ENCODE data around the gene ELFN2. TPM values are rescaled to one million over a fixed set of nuclear protein-coding genes. Genes with fewer than 3 reads are reported as not detected.

ELFN2 gene
- total RNA-seq, 1 experiment from 2014 or later, result 10.0 TPM

DNA sequence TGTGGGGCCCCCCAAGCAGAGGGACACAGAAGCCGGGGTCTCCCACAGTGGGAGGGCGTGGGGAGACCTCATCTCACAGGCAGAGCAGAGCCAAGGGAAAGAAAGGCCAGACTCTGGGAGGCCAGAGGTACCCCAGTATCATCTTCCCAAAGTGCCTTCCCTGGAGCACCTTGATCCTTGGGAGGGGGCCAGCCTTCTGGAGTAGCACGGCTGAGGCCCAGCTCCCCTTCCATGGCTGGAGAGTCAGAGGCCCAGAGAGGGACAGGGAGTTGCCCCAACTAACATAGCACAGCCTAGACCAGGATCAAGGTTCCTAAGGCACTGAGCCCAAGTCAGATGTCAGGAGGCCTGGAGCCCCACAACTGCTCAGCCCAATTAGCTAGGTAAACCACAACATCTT, 50.6 kb downstream of the ELFN2 start:
- intact Hi-C loops (cut with micrococcal nuclease), result no loop called here
- no peak for ATAC-seq
- BruUV-seq (replicated peaks), result no TSS peak

DNA sequence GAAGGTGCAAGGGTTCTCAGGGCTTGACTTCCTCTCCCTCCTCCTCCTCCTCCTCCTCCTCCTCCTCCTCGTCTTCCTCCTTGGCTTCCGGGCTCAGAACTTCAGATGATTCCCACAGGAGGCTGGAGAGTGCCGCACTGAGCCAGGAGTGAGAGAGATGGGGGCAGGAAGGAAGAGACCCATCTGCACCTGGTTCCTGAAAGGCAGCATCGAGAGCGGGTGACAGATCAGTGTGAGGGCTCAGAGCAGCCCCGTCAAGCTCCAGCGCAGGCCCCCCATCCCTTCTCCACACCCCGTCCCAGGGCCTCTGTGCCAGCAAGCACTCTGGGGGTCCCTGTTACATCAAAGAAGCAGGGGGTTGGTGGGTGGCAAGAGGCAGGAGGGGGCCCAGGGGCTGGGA, 51.5 kb downstream of the ELFN2 start:
- peaks cover 7% of the 10 kb centered on the region; the same call in 1 of the 2 replicates for H3K4me1 ChIP-seq (ENCODE audit: insufficient read depth, low read length)
- H3F3A ChIP-seq (ENCODE audit: low read length, unreplicated experiment), result no peaks in the 10 kb centered on the region
- CTCF ChIA-PET, result no interaction called here
- H3K4me3 ChIP-seq (ENCODE audit: low read length), result no peak overlapping the region
- BruUV-seq (replicated peaks), result no TSS peak
- H3K9ac ChIP-seq (ENCODE audit: low read length), result no peak overlapping the region
- H3K4me2 ChIP-seq (ENCODE audit: low read length), result no peak overlapping the region
- POLR2A ChIA-PET (ENCODE audit: unreplicated experiment), result no interaction called here
- ATAC-seq (no peak), DNase-seq (no peak)
- H4K20me1 ChIP-seq (ENCODE audit: low read length), result no peaks in the 10 kb centered on the region
- no peaks in the 10 kb centered on the region for H3K36me3 ChIP-seq (ENCODE audit: low read depth, low read length)
- no peaks in the 10 kb centered on the region for H3K9me2 ChIP-seq (replicated peaks; ENCODE audit: low read length)
- H3K27me3 ChIP-seq (ENCODE audit: low read length), result no peaks in the 10 kb centered on the region
- TF ChIP-seq EZH2phosphoT487 (IDR thresholded peaks at IDR 0.05; ENCODE audit: borderline replicate concordance, low read length) (no peak), EZH2 (IDR thresholded peaks at IDR 0.05; ENCODE audit: low read length, unreplicated experiment) (no peak)
- TF ChIP-seq, protein P1, sequence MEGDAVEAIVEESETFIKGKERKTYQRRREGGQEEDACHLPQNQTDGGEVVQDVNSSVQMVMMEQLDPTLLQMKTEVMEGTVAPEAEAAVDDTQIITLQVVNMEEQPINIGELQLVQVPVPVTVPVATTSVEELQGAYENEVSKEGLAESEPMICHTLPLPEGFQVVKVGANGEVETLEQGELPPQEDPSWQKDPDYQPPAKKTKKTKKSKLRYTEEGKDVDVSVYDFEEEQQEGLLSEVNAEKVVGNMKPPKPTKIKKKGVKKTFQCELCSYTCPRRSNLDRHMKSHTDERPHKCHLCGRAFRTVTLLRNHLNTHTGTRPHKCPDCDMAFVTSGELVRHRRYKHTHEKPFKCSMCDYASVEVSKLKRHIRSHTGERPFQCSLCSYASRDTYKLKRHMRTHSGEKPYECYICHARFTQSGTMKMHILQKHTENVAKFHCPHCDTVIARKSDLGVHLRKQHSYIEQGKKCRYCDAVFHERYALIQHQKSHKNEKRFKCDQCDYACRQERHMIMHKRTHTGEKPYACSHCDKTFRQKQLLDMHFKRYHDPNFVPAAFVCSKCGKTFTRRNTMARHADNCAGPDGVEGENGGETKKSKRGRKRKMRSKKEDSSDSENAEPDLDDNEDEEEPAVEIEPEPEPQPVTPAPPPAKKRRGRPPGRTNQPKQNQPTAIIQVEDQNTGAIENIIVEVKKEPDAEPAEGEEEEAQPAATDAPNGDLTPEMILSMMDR (conservative IDR thresholded peaks at IDR 0.05; ENCODE audit: low read depth, low read length), result no peak
- intact Hi-C loops (cut with micrococcal nuclease), result no loop called here
- no peak overlapping the region for H3K27ac ChIP-seq (ENCODE audit: low read length)
- H3K9me3 ChIP-seq (ENCODE audit: low read length), result no peaks in the 10 kb centered on the region
- H3K79me2 ChIP-seq (ENCODE audit: low read length), result no peaks in the 10 kb centered on the region
- no peak overlapping the region for H2AFZ ChIP-seq (ENCODE audit: low read length)

More for the DNA sequence above, 50.6 kb downstream of the ELFN2 start:
- CTCF ChIA-PET, result no interaction called here
- H3K4me1 ChIP-seq (ENCODE audit: insufficient read depth, low read length), result peaks cover 7% of the 10 kb centered on the region; the same call in 1 of the 2 replicates
- H3K9me3 ChIP-seq (ENCODE audit: low read length), result no peaks in the 10 kb centered on the region
- H3K4me3 ChIP-seq (ENCODE audit: low read length), result no peak overlapping the region
- H3K27ac ChIP-seq (ENCODE audit: low read length), result no peak overlapping the region
- H3F3A ChIP-seq (ENCODE audit: low read length, unreplicated experiment), result no peaks in the 10 kb centered on the region
- no peaks in the 10 kb centered on the region for H3K36me3 ChIP-seq (ENCODE audit: low read depth, low read length)
- POLR2A ChIA-PET (ENCODE audit: unreplicated experiment), result no interaction called here
- no peaks in the 10 kb centered on the region for H4K20me1 ChIP-seq (ENCODE audit: low read length)
- no peaks in the 10 kb centered on the region for H3K27me3 ChIP-seq (ENCODE audit: low read length)
- no peak for DNase-seq
- H3K4me2 ChIP-seq (ENCODE audit: low read length), result no peak overlapping the region
- no peaks in the 10 kb centered on the region for H3K79me2 ChIP-seq (ENCODE audit: low read length)
- no peak overlapping the region for H2AFZ ChIP-seq (ENCODE audit: low read length)
- no peaks in the 10 kb centered on the region for H3K9me2 ChIP-seq (replicated peaks; ENCODE audit: low read length)
- TF ChIP-seq, protein P1 (conservative IDR thresholded peaks at IDR 0.05; ENCODE audit: low read depth, low read length), result no peak
- no peak for TF ChIP-seq EZH2phosphoT487 (IDR thresholded peaks at IDR 0.05; ENCODE audit: borderline replicate concordance, low read length)
- TF ChIP-seq EZH2 (IDR thresholded peaks at IDR 0.05; ENCODE audit: low read length, unreplicated experiment), result no peak
- H3K9ac ChIP-seq (ENCODE audit: low read length), result no peak overlapping the region

DNA sequence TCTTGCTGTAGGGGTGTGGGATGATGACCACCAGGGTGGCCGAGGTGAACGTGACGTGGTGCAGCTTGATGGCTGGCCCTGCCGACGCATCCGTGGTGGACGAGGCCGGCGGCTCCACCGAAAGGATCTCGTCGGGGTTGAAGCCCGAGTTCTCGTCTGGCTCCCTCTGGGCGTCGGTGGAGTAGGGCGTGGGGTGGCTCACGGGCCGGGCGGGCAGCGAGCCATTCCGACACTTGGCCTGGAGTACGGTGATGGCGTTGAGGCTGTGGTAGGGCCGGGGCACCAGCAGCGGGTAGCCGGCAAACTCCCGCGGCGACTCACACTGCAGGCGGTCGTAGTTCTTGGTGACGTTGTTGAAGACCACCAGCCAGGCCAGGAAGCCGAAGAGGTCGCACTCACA, 52.7 kb downstream of the ELFN2 start:
- Histone ChIP-seq H4K20me1 (ENCODE audit: low read length) (no peaks in the 10 kb centered on the region), H3K9me3 (ENCODE audit: low read length) (no peaks in the 10 kb centered on the region), H3K36me3 (ENCODE audit: low read depth, low read length) (no peaks in the 10 kb centered on the region), H3F3A (ENCODE audit: low read length, unreplicated experiment) (no peaks in the 10 kb centered on the region), H3K4me2 (ENCODE audit: low read length) (no peak overlapping the region), H3K4me3 (ENCODE audit: low read length) (no peak overlapping the region), H3K9me2 (replicated peaks; ENCODE audit: low read length) (no peaks in the 10 kb centered on the region), H2AFZ (ENCODE audit: low read length) (no peak overlapping the region), H3K27ac (ENCODE audit: low read length) (no peak overlapping the region), H3K27me3 (ENCODE audit: low read length) (no peaks in the 10 kb centered on the region), H3K79me2 (ENCODE audit: low read length) (no peaks in the 10 kb centered on the region), H3K4me1 (ENCODE audit: insufficient read depth, low read length) (peaks cover 7% of the 10 kb centered on the region; the same call in 1 of the 2 replicates), H3K9ac (ENCODE audit: low read length) (no peak overlapping the region)
- ATAC-seq (no peak), DNase-seq (no peak)
- no TSS peak for BruUV-seq (replicated peaks)
- CTCF ChIA-PET, result no interaction called here
- TF ChIP-seq, protein P1 (conservative IDR thresholded peaks at IDR 0.05; ENCODE audit: low read depth, low read length), result no peak
- TF ChIP-seq EZH2 (IDR thresholded peaks at IDR 0.05; ENCODE audit: low read length, unreplicated experiment) (no peak), EZH2phosphoT487 (IDR thresholded peaks at IDR 0.05; ENCODE audit: borderline replicate concordance, low read length) (no peak)
- intact Hi-C loops (cut with micrococcal nuclease), result no loop called here
- POLR2A ChIA-PET (ENCODE audit: unreplicated experiment), result no interaction called here
